PFSK-1 (cell line): ENCODE data around the gene CUEDC1.

Experiments used
- POLR2AphosphoS5 ChIP-seq: IDR thresholded peaks from 2 replicates; pipeline ENCODE4 v1.6.1; 2012; ENCODE audit warnings: low read depth, mild to moderate bottlenecking, control low read depth, low read length, moderate library complexity
- SIN3A ChIP-seq: IDR thresholded peaks from 2 replicates; pipeline ENCODE4 v1.6.1; 2012; ENCODE audit warnings: mild to moderate bottlenecking, low read length, moderate library complexity, borderline replicate concordance; ENCODE audit not compliant: insufficient read depth
- TF ChIP-seq, protein P1 (sequence below), 2 experiments: IDR thresholded peaks; 2 replicates each; pipeline versions ENCODE4 v1.6.1 to v1.8.0; 2011 to 2012; ENCODE audit warnings: low read depth in 2 of 2, low read length in 2 of 2, control low read depth in 1 of 2, inconsistent platforms in 1 of 2, mild to moderate bottlenecking in 1 of 2, moderate library complexity in 1 of 2; ENCODE audit not compliant: insufficient read depth in 1 of 2

DNA sequence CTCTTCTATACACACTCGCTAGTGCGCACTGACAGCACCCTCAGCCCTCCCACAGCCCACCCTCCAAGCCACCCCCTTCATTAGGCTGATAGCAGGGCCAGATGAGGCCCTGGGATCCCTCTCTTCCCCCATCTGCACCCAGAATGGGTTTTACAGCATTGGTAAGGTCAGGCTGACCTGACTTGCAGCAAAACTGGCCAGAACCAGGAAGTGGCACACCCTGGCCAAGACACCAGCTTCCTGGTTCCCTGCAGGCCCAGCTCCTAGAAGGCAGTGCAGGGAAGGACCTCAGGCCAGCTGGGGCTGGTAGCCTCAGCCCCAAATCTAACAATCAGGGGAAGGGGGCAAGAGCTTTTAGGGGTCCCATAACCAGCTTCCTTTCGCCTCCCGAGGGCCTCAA, 55.4 kb downstream of the CUEDC1 start:
- no peak for TF ChIP-seq POLR2AphosphoS5
- TF ChIP-seq SIN3A = no peak
- TF ChIP-seq, protein P1, sequence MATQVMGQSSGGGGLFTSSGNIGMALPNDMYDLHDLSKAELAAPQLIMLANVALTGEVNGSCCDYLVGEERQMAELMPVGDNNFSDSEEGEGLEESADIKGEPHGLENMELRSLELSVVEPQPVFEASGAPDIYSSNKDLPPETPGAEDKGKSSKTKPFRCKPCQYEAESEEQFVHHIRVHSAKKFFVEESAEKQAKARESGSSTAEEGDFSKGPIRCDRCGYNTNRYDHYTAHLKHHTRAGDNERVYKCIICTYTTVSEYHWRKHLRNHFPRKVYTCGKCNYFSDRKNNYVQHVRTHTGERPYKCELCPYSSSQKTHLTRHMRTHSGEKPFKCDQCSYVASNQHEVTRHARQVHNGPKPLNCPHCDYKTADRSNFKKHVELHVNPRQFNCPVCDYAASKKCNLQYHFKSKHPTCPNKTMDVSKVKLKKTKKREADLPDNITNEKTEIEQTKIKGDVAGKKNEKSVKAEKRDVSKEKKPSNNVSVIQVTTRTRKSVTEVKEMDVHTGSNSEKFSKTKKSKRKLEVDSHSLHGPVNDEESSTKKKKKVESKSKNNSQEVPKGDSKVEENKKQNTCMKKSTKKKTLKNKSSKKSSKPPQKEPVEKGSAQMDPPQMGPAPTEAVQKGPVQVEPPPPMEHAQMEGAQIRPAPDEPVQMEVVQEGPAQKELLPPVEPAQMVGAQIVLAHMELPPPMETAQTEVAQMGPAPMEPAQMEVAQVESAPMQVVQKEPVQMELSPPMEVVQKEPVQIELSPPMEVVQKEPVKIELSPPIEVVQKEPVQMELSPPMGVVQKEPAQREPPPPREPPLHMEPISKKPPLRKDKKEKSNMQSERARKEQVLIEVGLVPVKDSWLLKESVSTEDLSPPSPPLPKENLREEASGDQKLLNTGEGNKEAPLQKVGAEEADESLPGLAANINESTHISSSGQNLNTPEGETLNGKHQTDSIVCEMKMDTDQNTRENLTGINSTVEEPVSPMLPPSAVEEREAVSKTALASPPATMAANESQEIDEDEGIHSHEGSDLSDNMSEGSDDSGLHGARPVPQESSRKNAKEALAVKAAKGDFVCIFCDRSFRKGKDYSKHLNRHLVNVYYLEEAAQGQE (IDR thresholded peaks at IDR 0.05; ENCODE audit: insufficient read depth in 1 of 2, low read depth in 2 of 2, low read length in 2 of 2) = no peak
